K562 (cell line): ENCODE measurements around the gene PSMC2. TPM values are rescaled to one million over a fixed set of nuclear protein-coding genes. Genes with fewer than 3 reads are reported as not detected.

Experiments used
- BCOR ChIP-seq: fragments of 450-650 bp; IDR thresholded peaks from 2 replicates; pipeline ENCODE4 v1.6.1; 2016
- CHD2 ChIP-seq: IDR thresholded peaks from 2 replicates; pipeline ENCODE4 v1.6.1; 2011; ENCODE audit warnings: low read depth, low read length
- CTBP1 ChIP-seq: fragments of 450-650 bp; IDR thresholded peaks from 2 replicates; pipeline ENCODE4 v1.6.1; 2016; ENCODE audit warnings: borderline replicate concordance
- DACH1 ChIP-seq: fragments of 450-650 bp; IDR thresholded peaks from 2 replicates; pipeline ENCODE4 v1.6.1; 2018; ENCODE audit not compliant: partially characterized antibody
- DDX20 ChIP-seq: fragments of 450-650 bp; IDR thresholded peaks from 2 replicates; pipeline ENCODE4 v1.6.1; 2016; ENCODE audit warnings: missing genetic modification characterization, low read depth, mild to moderate bottlenecking, missing compliant biosample characterization, moderate library complexity
- FOXP1 ChIP-seq: sonication (generic); formaldehyde crosslinking; IDR thresholded peaks from 2 replicates; pipeline ENCODE4 v1.8.0; 2022; ENCODE audit warnings: mild to moderate bottlenecking, missing genetic modification reagents
- HDAC6 ChIP-seq: IDR thresholded peaks from 2 replicates; pipeline ENCODE4 v1.6.1; 2012; ENCODE audit warnings: low read depth, mild to moderate bottlenecking, control low read depth, inconsistent platforms, low read length, moderate library complexity
- LARP7 ChIP-seq: fragments of 450-650 bp; IDR thresholded peaks from 2 replicates; pipeline ENCODE4 v1.6.1; 2016
- MYNN ChIP-seq, 2 experiments: sonication (generic); formaldehyde crosslinking in 1 of 2; IDR thresholded peaks; 2 replicates each; pipeline versions ENCODE4 v1.5.0 to v1.6.1; 2016 to 2020; ENCODE audit warnings: antibody characterized with exemption in 1 of 2, missing genetic modification reagents in 1 of 2
- NCOR1 ChIP-seq: fragments of 450-650 bp; IDR thresholded peaks from 2 replicates; pipeline ENCODE4 v1.6.1; 2016; ENCODE audit warnings: mild to moderate bottlenecking, moderate library complexity
- NFATC3 ChIP-seq: fragments of 450-650 bp; IDR thresholded peaks from 2 replicates; pipeline ENCODE4 v1.6.1; 2017; ENCODE audit warnings: mild to moderate bottlenecking
- NFYB ChIP-seq: IDR thresholded peaks from 2 replicates; pipeline ENCODE4 v1.6.1; 2011; ENCODE audit warnings: mild to moderate bottlenecking, moderate library complexity; ENCODE audit not compliant: insufficient read length; ENCODE audit errors: extremely low read depth
- NR2F6 ChIP-seq: fragments of 450-650 bp; formaldehyde crosslinking; IDR thresholded peaks from 2 replicates; pipeline ENCODE4 v1.4.0; 2020; ENCODE audit warnings: mild to moderate bottlenecking
- PHB2 ChIP-seq: fragments of 450-650 bp; IDR thresholded peaks from 2 replicates; pipeline ENCODE4 v1.6.1; 2017; ENCODE audit warnings: low read depth
- POLR2A ChIP-seq: fragments of 450-650 bp; conservative IDR thresholded peaks from 2 replicates; pipeline ENCODE4 v1.6.1; 2016
- RBM17 ChIP-seq: fragments of 200-400 bp; formaldehyde crosslinking; IDR thresholded peaks from 2 replicates; pipeline ENCODE4 v1.6.1; 2017; ENCODE audit warnings: low read depth, mild to moderate bottlenecking, low read length, borderline replicate concordance
- RUNX1 ChIP-seq: sonication (generic); IDR thresholded peaks from 2 replicates; pipeline ENCODE4 v1.6.1; 2016; ENCODE audit warnings: antibody characterized with exemption, low read depth
- SREBF2 ChIP-seq: sonication (generic); formaldehyde crosslinking; IDR thresholded peaks from 2 replicates; pipeline ENCODE4 v1.4.0; 2020; ENCODE audit warnings: mild to moderate bottlenecking, missing genetic modification reagents
- SRSF3 ChIP-seq: fragments of 200-400 bp; formaldehyde crosslinking; IDR thresholded peaks from 2 replicates; pipeline ENCODE4 v1.6.1; 2016; ENCODE audit warnings: mild to moderate bottlenecking, low read length, moderate library complexity; ENCODE audit not compliant: insufficient read depth
- ZC3H4 ChIP-seq: sonication (generic); formaldehyde crosslinking; IDR thresholded peaks from 2 replicates; pipeline ENCODE4 v1.9.0; 2021; ENCODE audit warnings: missing genetic modification reagents, borderline replicate concordance
- polyA plus RNA-seq, 8 experiments: library from polyadenylated mRNA; depleted of rRNA in 4 of 8; stranded (reverse) in 5 of 8; unstranded in 3 of 8; fragments of >200 nt; fragmentation: Nextera tagmentation in 2 of 8; fragmentation: Illumina TruSeq in 1 of 8; extraction: Ambion mirVana in 2 of 8; extraction: Trizol in 1 of 8; gene quantifications; 2 replicates each; pipeline versions ENCODE4 v1.2.1 to v1.2.3, GENCODE V29; 2011 to 2014; ENCODE audit warnings: inconsistent platforms in 1 of 8, missing spikeins in 1 of 8
- total RNA-seq, 7 experiments: library from RNA; depleted of rRNA in 6 of 7; stranded (reverse); fragments of >200 nt in 6 of 7; fragmentation: Illumina TruSeq in 2 of 7; extraction: Trizol in 2 of 7; gene quantifications; 2 replicates each; pipeline versions ENCODE4 v1.2.1 to v1.2.3, GENCODE V29; 2011 to 2021; ENCODE audit warnings: low replicate concordance in 1 of 7
- TF ChIP-seq, protein P1 (sequence below): fragments of 250-450 bp; sonication (Bioruptor Pico); IDR thresholded peaks from 2 replicates; pipeline ENCODE4 v1.5.0; 2020; ENCODE audit warnings: mild to moderate bottlenecking
- TF ChIP-seq, protein P2 (sequence below): fragments of 450-650 bp; formaldehyde crosslinking; IDR thresholded peaks from 2 replicates; pipeline ENCODE4 v1.4.0; 2022; ENCODE audit warnings: missing genetic modification characterization
- TF ChIP-seq, protein P3 (sequence below): fragments of 250-450 bp; sonication (Bioruptor Pico); IDR thresholded peaks from 2 replicates; pipeline ENCODE4 v1.9.0; 2021; ENCODE audit warnings: mild to moderate bottlenecking
- TF ChIP-seq, protein P4 (sequence below): sonication (generic); IDR thresholded peaks from 2 replicates; pipeline ENCODE4 v1.6.1; 2016
- TF ChIP-seq, protein P5 (sequence below), 2 experiments: fragments of 450-650 bp in 1 of 2; sonication (generic) in 1 of 2; formaldehyde crosslinking in 1 of 2; IDR thresholded peaks in 1 of 2; conservative IDR thresholded peaks in 1 of 2; 2 replicates each; pipeline versions ENCODE4 v1.6.1 to v1.8.1; 2016 to 2023; ENCODE audit warnings: mild to moderate bottlenecking in 2 of 2, moderate library complexity in 2 of 2, inconsistent platforms in 1 of 2, missing genetic modification reagents in 1 of 2

Gene PSMC2
- total and polyA plus RNA-seq, 9 of the 15 experiments (the other 6 are each of a cell fraction or from before 2014, with no cell fraction given): 316 to 1,105 (median 511) TPM

DNA sequence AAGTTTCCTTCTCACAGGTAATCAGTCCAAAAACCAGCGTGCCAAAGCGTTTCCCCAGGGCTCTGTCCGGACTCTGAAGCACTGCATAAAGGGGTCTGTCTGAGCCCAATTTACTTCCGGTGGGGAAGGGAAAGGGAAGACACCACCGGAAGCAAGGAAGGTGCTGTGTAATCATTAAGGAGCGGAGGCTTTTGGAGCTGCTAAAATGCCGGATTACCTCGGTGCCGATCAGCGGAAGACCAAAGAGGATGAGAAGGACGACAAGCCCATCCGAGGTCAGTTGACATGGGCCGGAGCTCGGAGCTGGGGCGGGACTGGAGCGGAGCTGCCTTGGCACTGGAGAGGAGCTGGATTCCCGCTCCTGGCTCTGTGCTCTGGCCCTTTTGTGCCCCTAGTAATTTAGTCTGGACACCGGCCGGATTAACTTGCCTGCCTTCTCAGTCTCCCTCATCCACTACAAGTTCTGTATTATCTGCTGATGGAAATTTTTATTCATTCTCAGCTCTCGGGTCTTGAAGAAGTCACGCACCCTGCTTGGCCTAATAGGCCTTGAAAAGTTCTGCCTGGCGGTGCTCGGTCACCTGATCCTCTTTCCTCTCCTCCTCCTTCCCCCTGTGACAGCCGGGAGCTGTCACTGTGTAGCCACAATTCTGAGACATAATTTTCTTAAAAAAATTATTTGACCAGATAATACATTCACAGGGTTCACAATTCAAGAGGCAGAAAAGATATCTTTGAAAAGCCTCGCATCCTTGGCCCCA lies at the start of gene PSMC2 (continued):
- TF ChIP-seq, protein P1, sequence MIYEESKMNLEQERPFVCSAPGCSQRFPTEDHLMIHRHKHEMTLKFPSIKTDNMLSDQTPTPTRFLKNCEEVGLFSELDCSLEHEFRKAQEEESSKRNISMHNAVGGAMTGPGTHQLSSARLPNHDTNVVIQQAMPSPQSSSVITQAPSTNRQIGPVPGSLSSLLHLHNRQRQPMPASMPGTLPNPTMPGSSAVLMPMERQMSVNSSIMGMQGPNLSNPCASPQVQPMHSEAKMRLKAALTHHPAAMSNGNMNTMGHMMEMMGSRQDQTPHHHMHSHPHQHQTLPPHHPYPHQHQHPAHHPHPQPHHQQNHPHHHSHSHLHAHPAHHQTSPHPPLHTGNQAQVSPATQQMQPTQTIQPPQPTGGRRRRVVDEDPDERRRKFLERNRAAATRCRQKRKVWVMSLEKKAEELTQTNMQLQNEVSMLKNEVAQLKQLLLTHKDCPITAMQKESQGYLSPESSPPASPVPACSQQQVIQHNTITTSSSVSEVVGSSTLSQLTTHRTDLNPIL (CRISPR knock-in tag): no peak
- TF ChIP-seq DACH1: no peak
- TF ChIP-seq NR2F6: no peak
- no peak for TF ChIP-seq RBM17
- no peak for TF ChIP-seq LARP7
- TF ChIP-seq PHB2: no peak
- peak; percentile 36; the same call in 1 of the 2 replicates for TF ChIP-seq FOXP1
- no peak for TF ChIP-seq ZC3H4
- TF ChIP-seq, protein P2, sequence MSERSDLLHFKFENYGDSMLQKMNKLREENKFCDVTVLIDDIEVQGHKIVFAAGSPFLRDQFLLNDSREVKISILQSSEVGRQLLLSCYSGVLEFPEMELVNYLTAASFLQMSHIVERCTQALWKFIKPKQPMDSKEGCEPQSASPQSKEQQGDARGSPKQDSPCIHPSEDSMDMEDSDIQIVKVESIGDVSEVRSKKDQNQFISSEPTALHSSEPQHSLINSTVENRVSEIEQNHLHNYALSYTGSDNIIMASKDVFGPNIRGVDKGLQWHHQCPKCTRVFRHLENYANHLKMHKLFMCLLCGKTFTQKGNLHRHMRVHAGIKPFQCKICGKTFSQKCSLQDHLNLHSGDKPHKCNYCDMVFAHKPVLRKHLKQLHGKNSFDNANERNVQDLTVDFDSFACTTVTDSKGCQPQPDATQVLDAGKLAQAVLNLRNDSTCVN (CRISPR knock-in tag): no peak
- TF ChIP-seq NCOR1: no peak; the same call in 1 of the 2 replicates
- no peak for TF ChIP-seq SRSF3
- no peak for TF ChIP-seq NFATC3
- TF ChIP-seq, protein P3, sequence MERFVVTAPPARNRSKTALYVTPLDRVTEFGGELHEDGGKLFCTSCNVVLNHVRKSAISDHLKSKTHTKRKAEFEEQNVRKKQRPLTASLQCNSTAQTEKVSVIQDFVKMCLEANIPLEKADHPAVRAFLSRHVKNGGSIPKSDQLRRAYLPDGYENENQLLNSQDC (CRISPR knock-in tag): 0 out of 2 replicates have a peak, but pooled peaks have one; percentile 24
- TF ChIP-seq, protein P4, sequence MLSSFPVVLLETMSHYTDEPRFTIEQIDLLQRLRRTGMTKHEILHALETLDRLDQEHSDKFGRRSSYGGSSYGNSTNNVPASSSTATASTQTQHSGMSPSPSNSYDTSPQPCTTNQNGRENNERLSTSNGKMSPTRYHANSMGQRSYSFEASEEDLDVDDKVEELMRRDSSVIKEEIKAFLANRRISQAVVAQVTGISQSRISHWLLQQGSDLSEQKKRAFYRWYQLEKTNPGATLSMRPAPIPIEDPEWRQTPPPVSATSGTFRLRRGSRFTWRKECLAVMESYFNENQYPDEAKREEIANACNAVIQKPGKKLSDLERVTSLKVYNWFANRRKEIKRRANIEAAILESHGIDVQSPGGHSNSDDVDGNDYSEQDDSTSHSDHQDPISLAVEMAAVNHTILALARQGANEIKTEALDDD: peak; percentile 28; the same call in 1 of the 2 replicates
- TF ChIP-seq MYNN (IDR thresholded peaks at IDR 0.05): no peak
- no peak for TF ChIP-seq MYNN (CRISPR knock-in tag; IDR thresholded peaks at IDR 0.05)
- TF ChIP-seq, protein P5, sequence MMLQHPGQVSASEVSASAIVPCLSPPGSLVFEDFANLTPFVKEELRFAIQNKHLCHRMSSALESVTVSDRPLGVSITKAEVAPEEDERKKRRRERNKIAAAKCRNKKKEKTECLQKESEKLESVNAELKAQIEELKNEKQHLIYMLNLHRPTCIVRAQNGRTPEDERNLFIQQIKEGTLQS (IDR thresholded peaks at IDR 0.05): no peak
- TF ChIP-seq, protein P5 (CRISPR knock-in tag; conservative IDR thresholded peaks at IDR 0.05): no peak
- peak; percentile 48; the same call in 1 of the 2 replicates for TF ChIP-seq CTBP1
- no peak for TF ChIP-seq NFYB
- no peak for TF ChIP-seq CHD2
- TF ChIP-seq POLR2A: peak; percentile 91
- no peak for TF ChIP-seq SREBF2
- no peak for TF ChIP-seq RUNX1
- TF ChIP-seq DDX20 (tag): no peak
- no peak for TF ChIP-seq BCOR
- no peak for TF ChIP-seq HDAC6
